HT1080 (cell line): ENCODE data around the gene MASP1. TPM values are rescaled to one million over a fixed set of nuclear protein-coding genes. Genes with fewer than 3 reads are reported as not detected.

ENCODE experiments used
- DNase-seq: peaks from one replicate; pipeline ENCODE4 v3.0.0-alpha.2; 2015; ENCODE audit warnings: low read depth
- polyA plus RNA-seq, 2 experiments: library from polyadenylated mRNA; depleted of rRNA; stranded (reverse); fragments of >200 nt; gene quantifications; 2 replicates each; pipeline ENCODE4 v1.2.3, GENCODE V29; 2015
- total RNA-seq: library from RNA; depleted of rRNA; stranded (reverse); fragments of >200 nt; shearing (Covaris generic); gene quantifications from 2 replicates; pipeline ENCODE4 v1.2.3, GENCODE V29; 2014; rRNA removed

MASP1 gene
- 1.3 TPM in 1 of 2 replicates, not detected in the other for total RNA-seq
- 0.06 and 0.19 TPM in 2 replicates for polyA plus RNA-seq (2015; cell fraction: cytosol; rRNA removed)
- 0.11 TPM in 1 of 2 replicates, not detected in the other for polyA plus RNA-seq (2015; cell fraction: nucleus; rRNA removed)

DNA sequence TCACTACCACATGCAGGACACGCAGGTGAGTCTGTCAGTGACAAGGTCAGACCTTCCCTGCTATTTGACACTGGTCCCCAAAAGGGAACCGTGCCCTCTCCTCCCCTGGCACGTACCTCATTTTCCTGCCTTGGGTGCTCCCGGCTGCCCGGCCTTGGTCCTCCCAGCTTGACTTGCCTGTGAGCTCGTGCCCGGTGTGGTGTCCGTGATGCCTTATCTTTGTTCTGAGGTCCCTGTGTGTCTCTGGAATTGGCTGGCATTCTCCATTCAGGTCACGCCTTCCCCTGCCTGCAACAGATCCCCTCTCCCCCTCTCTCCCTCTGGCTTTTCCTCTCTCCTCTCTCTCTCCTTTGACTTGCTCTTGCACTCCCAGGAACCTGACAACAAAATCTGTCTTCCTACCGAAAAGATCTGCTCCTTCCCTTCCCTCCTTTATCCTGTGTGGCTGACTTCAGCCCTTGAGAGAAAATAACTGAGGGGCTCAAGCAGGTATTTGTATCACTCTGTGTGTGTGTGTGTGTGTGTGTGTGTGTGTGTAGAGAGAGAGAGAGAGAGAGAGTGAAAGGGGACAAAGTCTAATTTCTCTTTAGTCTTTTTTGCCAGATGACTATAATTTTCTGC lies at the start of gene MASP1:
Gene MASP1, minus strand, starts transcription at position 226 of the 621 bp plus-strand sequence. Its CDS starts 105 bp downstream, at position 121.
- DNase-seq: no peak

- DNase-seq: no peak
Observed at GRCh38 chr3:187340578-187340977, 49.0 kb upstream of the MASP1 start.

DNA sequence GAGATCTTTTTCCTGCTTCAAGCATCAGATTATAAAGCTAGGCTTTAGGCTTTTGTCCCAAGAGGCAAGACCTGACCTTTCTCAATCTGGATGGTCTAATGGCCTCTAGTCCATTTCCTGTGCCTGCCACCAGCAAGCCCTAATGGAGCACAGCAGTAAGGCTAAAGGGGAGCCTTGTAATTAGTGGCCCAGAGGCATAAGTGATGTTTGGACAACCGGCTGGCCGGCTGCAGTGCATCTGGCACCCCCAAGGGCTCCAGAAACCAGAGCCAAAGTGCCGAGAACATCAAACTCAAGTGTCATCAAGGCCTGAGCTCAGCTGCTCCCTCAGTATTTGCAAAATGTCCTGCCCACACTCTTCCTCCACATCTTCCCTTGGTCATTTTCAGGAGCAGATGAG lies 44.8 kb upstream of the MASP1 start:
- no peak for DNase-seq

DNA sequence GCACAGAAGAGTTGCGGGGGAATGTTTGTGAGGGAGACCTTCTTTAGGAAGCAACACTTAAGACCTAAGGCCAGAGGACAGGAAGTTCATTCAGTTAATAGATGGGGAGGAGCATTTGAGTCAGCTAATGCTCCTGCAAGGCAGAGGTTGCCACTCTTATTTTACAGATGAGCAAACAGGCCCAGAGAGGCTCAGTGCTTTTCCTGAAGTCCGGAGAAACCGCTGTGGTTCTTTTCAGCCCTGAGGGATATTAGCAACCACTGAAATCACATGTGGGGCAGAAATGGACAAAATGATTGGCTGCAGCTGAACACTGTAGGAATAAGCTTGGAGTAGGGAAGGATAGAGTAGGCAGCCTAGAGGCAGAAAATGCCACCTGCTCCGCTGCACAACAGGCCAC lies 43.4 kb upstream of the MASP1 start:
- no peak for DNase-seq

DNA sequence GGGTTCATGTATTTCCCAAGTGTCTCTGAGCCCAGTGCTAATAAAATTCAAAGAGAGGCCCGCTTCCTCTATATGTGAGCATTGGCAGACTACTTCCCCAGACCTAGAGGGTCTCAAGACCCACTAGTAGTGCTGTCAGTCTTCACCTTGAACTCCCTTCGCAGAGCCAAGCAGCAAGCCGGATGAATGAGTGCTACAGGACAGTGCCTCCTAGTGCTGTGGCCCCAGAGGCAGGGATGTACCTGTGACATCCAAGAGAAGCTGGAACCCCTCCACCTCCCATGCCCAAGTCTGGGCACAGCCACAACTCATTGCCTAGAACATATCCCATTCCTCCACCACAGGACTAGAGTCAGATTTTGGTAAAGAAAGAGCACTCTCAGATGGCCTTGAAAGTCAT lies 37.2 kb upstream of the MASP1 start:
- no peak for DNase-seq

DNA sequence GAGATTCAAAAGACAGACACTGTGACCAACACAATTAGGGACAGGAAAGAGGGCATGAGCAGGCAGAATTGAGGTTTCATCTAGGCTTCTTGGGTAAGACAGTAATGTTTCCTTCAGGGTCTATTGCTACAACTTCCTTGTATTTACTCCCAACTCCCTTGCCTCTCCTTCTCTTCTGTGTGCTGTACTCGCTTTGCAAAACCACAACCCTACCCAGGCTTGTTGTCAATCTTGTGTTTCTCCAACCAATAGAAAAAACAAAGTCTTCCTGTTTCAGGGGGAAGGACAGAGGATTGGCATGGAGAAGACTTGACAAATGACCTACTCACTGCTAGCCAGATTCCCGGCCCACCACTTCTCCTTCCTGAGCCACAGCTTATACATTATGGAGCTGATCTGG lies 36.3 kb upstream of the MASP1 start:
- no peak for DNase-seq

- DNase-seq: no peak
Observed at GRCh38 chr3:187325632-187326031, 34.1 kb upstream of the MASP1 start.

- no peak for DNase-seq
Observed at GRCh38 chr3:187323091-187323490, 31.6 kb upstream of the MASP1 start.

- DNase-seq: no peak
Observed at GRCh38 chr3:187322291-187322690, 30.8 kb upstream of the MASP1 start.

DNA sequence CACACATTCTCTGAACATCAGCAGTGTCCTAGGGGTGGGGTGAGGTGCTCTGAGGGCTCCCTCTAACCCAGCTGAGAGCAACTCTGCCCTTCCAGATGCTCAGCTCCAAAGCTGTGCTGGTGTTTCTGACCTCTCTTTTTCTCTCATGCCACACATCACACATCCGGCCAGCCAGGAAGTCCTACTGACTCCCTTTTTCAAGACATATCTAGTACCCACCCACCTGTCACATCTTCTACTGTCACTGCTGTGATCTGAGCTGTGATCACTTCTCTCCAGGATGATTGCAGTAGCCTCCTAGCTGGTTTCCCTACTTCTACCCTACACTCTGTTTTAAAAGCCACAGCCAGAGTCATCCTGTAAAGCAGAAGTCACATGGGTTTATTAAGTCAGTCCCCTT lies 30.2 kb upstream of the MASP1 start:
- DNase-seq: no peak

GRCh38 chr3:187319699-187320302 lies 28.3 kb upstream of the MASP1 start:
- DNase-seq: peak; percentile 71

DNA sequence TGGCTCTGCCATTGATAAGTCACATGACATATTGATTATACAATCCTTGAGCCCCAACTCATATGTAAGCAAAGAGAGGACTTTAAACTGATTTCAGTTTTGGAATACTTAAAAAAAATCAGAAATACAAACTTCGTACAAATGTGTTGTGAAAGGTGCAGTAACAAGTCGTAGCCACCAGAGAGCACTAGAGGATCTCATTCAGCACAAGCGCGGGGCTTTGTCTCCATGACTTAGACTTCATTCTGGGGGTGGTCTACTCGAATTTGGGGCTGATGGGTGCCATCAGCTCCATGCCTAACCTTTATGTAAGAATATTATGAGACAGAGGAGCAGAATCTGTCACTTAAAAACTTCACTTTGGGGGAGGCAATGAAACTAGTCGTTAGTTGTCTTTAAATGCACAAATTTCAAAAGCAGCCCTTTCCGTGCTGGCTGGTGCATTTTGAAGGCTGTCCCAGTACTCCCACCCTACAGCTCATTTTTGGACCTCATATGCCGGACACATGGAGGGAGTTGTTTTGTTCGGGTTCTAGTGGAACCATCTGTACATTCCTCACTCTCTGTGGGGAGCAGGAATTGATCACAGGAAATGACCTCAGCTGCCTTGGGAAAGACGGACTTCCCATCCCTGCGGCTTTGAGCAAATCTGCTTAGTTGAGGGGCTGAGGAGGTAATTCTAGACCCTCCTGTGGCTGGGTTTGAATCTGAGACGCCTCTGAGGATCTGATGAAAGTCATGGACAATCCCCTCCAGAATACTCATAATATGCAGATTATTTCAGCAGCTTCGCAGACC lies 27.5 kb upstream of the MASP1 start:
- DNase-seq: peak; percentile 69

DNA sequence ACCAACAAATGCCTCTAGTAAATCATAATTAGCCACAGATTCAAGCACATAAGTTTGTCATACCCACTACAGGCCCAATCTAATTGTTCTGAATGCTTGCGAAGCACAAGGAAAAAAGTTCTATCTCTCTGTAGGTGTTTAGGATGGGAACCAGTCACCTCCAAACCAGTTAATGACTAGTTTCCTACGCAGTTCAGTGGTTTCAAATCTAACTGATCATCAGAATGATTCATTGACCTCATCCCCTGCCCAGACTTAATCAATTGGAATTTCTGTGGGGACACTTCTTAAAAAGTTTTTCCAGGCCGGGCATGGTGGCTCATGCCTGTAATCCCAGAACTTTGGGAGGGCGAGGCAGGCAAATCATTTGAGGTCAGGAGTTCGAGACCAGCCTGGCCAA lies 24.3 kb upstream of the MASP1 start:
- DNase-seq: no peak

GRCh38 chr3:187314176-187314575 lies 22.6 kb upstream of the MASP1 start:
- DNase-seq: no peak

DNA sequence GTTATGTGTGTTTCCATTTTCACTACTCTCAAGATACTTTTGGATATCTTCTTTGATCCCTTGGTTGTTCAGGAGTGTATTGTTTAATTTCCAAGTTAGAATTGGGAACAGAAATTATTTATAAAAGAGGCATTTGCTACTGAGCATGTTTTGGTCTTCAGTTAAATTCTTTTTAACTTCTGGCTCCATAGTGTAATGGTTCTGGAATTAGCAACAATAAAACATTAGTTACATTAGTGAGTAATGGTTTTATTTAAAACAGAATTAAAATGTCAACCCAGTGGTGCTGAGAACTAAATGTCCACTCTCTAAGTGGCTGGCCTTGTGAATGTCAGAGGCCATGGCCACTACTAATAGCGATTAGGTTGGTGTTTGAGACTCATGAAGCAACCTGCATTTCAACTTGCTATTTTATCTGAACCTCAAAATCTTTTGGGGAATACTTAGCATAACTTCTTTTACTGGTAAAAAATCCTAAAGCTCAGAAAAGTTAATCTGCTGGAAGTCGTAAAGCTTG lies 19.5 kb upstream of the MASP1 start:
- DNase-seq: no peak

DNA sequence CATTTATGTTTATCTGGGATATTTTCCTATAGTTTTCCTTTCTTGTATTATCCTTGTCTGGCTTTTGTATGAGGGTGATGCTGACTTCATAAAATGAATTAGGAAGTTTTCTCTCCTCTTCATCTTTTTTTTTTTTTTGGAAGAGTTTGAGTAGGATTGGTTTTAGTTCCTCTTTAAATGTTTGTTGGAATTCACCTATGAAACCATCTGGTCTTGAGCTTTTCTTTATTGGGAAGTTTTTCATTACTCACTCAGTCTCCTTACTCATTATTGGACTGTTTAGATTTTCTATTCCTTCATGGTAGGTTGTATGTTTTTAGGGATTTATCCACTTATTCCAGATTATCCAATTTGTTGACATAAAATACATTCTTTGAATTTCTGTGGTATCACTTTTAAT lies 18.7 kb upstream of the MASP1 start:
- no peak for DNase-seq

GRCh38 chr3:187305881-187306280 lies 14.3 kb upstream of the MASP1 start:
- DNase-seq: no peak

- no peak for DNase-seq
Observed at GRCh38 chr3:187299611-187300010, 8.1 kb upstream of the MASP1 start.

DNA sequence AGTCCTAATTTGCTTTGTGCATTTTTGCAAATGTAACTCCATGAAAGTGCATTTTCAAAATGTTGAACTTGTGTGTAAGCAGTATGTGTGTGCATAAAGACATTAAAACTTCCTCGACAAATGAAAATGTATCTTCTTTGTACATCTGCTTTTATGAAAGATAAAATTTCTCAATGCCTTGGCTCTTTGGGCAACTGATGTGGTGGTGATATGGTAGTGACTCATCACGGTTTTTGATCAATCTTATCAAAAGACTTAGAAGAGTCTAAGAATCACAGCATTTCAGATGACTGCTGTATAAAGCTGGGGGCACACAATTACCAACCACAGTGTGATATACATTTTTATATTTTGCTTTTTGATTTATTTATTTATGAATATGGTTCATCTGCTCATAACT lies 5.4 kb upstream of the MASP1 start:
- DNase-seq: no peak

DNA sequence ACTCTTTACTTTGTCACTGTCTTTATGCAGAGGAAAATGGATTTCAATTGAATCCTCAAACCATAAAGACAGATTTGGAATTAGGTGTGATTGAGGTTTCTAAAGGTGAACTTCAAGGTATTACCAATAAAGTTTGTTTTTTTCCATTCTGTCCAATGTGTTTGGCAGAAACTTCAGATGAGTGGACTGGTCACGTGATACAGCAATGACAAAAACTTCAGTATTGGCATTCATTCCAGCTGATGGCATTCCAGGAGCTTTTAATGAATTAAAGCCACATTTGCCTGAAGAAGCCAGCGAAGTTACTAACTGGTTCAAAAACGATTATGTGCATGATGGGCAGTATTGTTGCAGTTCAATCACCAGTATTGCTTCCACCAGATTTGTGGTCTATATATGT lies 4.5 kb upstream of the MASP1 start:
- DNase-seq: no peak

DNA sequence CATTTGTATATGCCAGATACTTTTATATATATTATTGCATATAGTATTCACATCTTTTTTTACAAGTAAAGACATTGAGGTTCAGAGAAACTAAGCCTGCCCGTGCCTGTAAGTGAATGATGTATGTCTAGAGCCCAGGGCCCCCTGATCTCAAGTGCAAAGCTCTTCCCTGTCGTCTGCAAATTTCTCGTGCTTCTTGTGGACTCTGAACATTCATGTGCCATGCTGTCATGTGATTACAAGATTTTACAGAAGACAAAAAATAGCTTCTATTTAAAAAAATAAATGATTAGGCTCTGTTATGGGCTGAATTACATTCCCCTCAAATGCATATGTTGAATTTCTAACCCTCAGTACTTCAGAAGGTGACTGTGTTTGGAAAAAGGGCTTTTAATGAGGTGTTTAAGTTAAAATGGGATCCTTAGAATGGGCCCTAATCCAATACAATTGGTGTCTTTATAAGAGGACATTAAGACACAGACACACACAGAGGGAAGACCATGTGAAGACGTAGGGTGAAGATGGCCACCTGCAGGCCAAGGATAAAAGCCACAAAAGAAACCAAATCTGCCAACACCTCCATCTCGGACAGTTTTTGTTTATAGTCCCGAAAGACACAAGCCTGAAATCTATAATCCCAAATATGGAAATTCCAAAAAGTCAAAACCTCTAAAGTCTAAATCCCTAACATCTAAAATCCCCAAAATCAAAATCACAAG lies 3.9 kb upstream of the MASP1 start:
- DNase-seq: peak; percentile 22
